Measurements from ENCODE around the gene TBC1D25. TPM values are rescaled to one million over a fixed set of nuclear protein-coding genes. Genes with fewer than 3 reads are reported as not detected.

TBC1D25 gene
- 10 to 100 TPM; 16.9 to 22.4 (median 18.5) TPM for total RNA-seq
- 8.0 TPM for polyA plus RNA-seq
- long read RNA-seq, donor 1, full-length matches to known transcripts: 23 of 52 reads
- long read RNA-seq, donor 1, partial matches to known transcripts: 2 of 52 reads
- long read RNA-seq, donor 1, other reads (novel, unspliced or antisense): 27 of 52 reads
- long read RNA-seq, donor 2, full-length matches to known transcripts: 18 of 34 reads
- long read RNA-seq, donor 2, partial matches to known transcripts: 1 of 34 reads
- long read RNA-seq, donor 2, other reads (novel, unspliced or antisense): 15 of 34 reads
- long read RNA-seq, donor 3, full-length matches to known transcripts: 30 of 75 reads
- long read RNA-seq, donor 3, partial matches to known transcripts: 8 of 75 reads
- long read RNA-seq, donor 3, other reads (novel, unspliced or antisense): 37 of 75 reads
- long read RNA-seq, donor 4, full-length matches to known transcripts: 17 of 33 reads
- long read RNA-seq, donor 4, partial matches to known transcripts: 1 of 33 reads
- long read RNA-seq, donor 4, other reads (novel, unspliced or antisense): 15 of 33 reads

GRCh38 chrX:48539345-48540027 lies at the start of gene TBC1D25:
Gene TBC1D25 (plus strand): TSS chrX:48539714. CDS start chrX:48539798, 84 bp downstream.
- peak within 1 kb of the TSS; percentile 65 for H3K27ac ChIP-seq (ENCODE audit: low read length)
- under 1% methylated on average over 59 of the region's 59 CpGs for WGBS
- intact Hi-C loops (cut with DNase I): no loop called here
- peak within 1 kb of the TSS; percentile 79 for H3K4me3 ChIP-seq (ENCODE audit: low read length)
- peaks cover 5% of the 10 kb centered on the region for H3K4me1 ChIP-seq (ENCODE audit: control insufficient read depth, insufficient read depth, low read length)
- DNase-seq (peak; percentile 97 to 99 (median 98)), ATAC-seq (peak; percentile 94 to 96)
- no peaks in the 10 kb centered on the region for H3K27me3 ChIP-seq (ENCODE audit: control insufficient read depth, insufficient read depth)
- no peaks in the 10 kb centered on the region for H3K9me3 ChIP-seq (ENCODE audit: control insufficient read depth, low read length)

- 65% methylated on average over 2 of the region's 2 CpGs for WGBS
- ATAC-seq (no peak), DNase-seq (no peak)
- Histone ChIP-seq H3K9me3 (ENCODE audit: control insufficient read depth, low read length) (no peaks in the 10 kb centered on the region), H3K27me3 (ENCODE audit: control insufficient read depth, insufficient read depth) (no peaks in the 10 kb centered on the region), H3K27ac (ENCODE audit: low read length) (no peak overlapping the region), H3K4me1 (ENCODE audit: control insufficient read depth, insufficient read depth, low read length) (no peaks in the 10 kb centered on the region), H3K4me3 (ENCODE audit: low read length) (no peak overlapping the region)
- intact Hi-C loops (cut with DNase I): loop anchor here in 1 of 4 donors (10.0 kb wide), 1 partner anchor 405 kb away; no protein-coding TSS in a partner anchor
Observed at GRCh38 chrX:48489892-48490291, 49.6 kb upstream of the TBC1D25 start.

GRCh38 chrX:48490661-48491060 lies 48.9 kb upstream of the TBC1D25 start:
- 87% methylated on average over 8 of the region's 8 CpGs for WGBS
- ATAC-seq: no peak
- Histone ChIP-seq H3K9me3 (ENCODE audit: control insufficient read depth, low read length) (no peaks in the 10 kb centered on the region), H3K27ac (ENCODE audit: low read length) (no peak overlapping the region), H3K4me3 (ENCODE audit: low read length) (no peak overlapping the region), H3K4me1 (ENCODE audit: control insufficient read depth, insufficient read depth, low read length) (no peaks in the 10 kb centered on the region), H3K27me3 (ENCODE audit: control insufficient read depth, insufficient read depth) (no peaks in the 10 kb centered on the region)
- DNase-seq: peak in 1 of 3 donors; percentile 3
- intact Hi-C loops (cut with DNase I): loop anchor here in 1 of 4 donors (10.0 kb wide), 1 partner anchor 406 kb away; no protein-coding TSS in a partner anchor

- DNase-seq: no peak
- WGBS: 91% methylated on average over 9 of the region's 9 CpGs
- H3K4me1 ChIP-seq (ENCODE audit: control insufficient read depth, insufficient read depth, low read length): no peaks in the 10 kb centered on the region
- intact Hi-C loops (cut with DNase I): loop anchor here in 1 of 4 donors (10.0 kb wide), 1 partner anchor 407 kb away; no protein-coding TSS in a partner anchor
- H3K9me3 ChIP-seq (ENCODE audit: control insufficient read depth, low read length): no peaks in the 10 kb centered on the region
- no peak overlapping the region for H3K4me3 ChIP-seq (ENCODE audit: low read length)
- H3K27me3 ChIP-seq (ENCODE audit: control insufficient read depth, insufficient read depth): no peaks in the 10 kb centered on the region
- H3K27ac ChIP-seq (ENCODE audit: low read length): no peak overlapping the region
- no peak for ATAC-seq
Observed at GRCh38 chrX:48491809-48492208, 47.7 kb upstream of the TBC1D25 start.

- Histone ChIP-seq H3K9me3 (ENCODE audit: control insufficient read depth, low read length) (no peaks in the 10 kb centered on the region), H3K27ac (ENCODE audit: low read length) (no peak overlapping the region), H3K4me3 (ENCODE audit: low read length) (no peak overlapping the region), H3K4me1 (ENCODE audit: control insufficient read depth, insufficient read depth, low read length) (no peaks in the 10 kb centered on the region), H3K27me3 (ENCODE audit: control insufficient read depth, insufficient read depth) (no peaks in the 10 kb centered on the region)
- peak in 1 of 2 donors; percentile 39 for ATAC-seq
- WGBS: 68% methylated on average over 7 of the region's 7 CpGs
- intact Hi-C loops (cut with DNase I): loop anchor here in 1 of 4 donors (10.0 kb wide), 1 partner anchor 408 kb away; no protein-coding TSS in a partner anchor
- DNase-seq: no peak
Observed at GRCh38 chrX:48492293-48492910, 47.1 kb upstream of the TBC1D25 start.

- WGBS: 14% methylated on average over 10 of the region's 10 CpGs
- Histone ChIP-seq H3K4me3 (ENCODE audit: low read length) (no peak overlapping the region), H3K27me3 (ENCODE audit: control insufficient read depth, insufficient read depth) (no peaks in the 10 kb centered on the region), H3K27ac (ENCODE audit: low read length) (no peak overlapping the region), H3K4me1 (ENCODE audit: control insufficient read depth, insufficient read depth, low read length) (no peaks in the 10 kb centered on the region), H3K9me3 (ENCODE audit: control insufficient read depth, low read length) (no peaks in the 10 kb centered on the region)
- DNase-seq (no peak), ATAC-seq (peak; percentile 25 to 47)
- intact Hi-C loops (cut with DNase I): loop anchor here in 1 of 4 donors (10.0 kb wide), 1 partner anchor 409 kb away; no protein-coding TSS in a partner anchor
Observed at GRCh38 chrX:48493890-48494364, 45.6 kb upstream of the TBC1D25 start.

GRCh38 chrX:48496660-48497059 lies 42.9 kb upstream of the TBC1D25 start:
- DNase-seq: no peak
- ATAC-seq: no peak
- H3K9me3 ChIP-seq (ENCODE audit: control insufficient read depth, low read length): no peaks in the 10 kb centered on the region
- no peak overlapping the region for H3K27ac ChIP-seq (ENCODE audit: low read length)
- WGBS: 85% methylated on average over 4 of the region's 4 CpGs
- no peaks in the 10 kb centered on the region for H3K4me1 ChIP-seq (ENCODE audit: control insufficient read depth, insufficient read depth, low read length)
- intact Hi-C loops (cut with DNase I): loop anchor here in 1 of 4 donors (10.0 kb wide), 1 partner anchor 412 kb away; no protein-coding TSS in a partner anchor
- no peaks in the 10 kb centered on the region for H3K27me3 ChIP-seq (ENCODE audit: control insufficient read depth, insufficient read depth)
- H3K4me3 ChIP-seq (ENCODE audit: low read length): no peak overlapping the region

GRCh38 chrX:48497871-48498270 lies 41.6 kb upstream of the TBC1D25 start:
- H3K27me3 ChIP-seq (ENCODE audit: control insufficient read depth, insufficient read depth): no peaks in the 10 kb centered on the region
- DNase-seq (no peak), ATAC-seq (no peak)
- no peak overlapping the region for H3K27ac ChIP-seq (ENCODE audit: low read length)
- H3K4me3 ChIP-seq (ENCODE audit: low read length): no peak overlapping the region
- WGBS: 62% methylated on average over 5 of the region's 5 CpGs
- intact Hi-C loops (cut with DNase I): loop anchor here in 1 of 4 donors (10.0 kb wide), 1 partner anchor 413 kb away; no protein-coding TSS in a partner anchor
- no peaks in the 10 kb centered on the region for H3K9me3 ChIP-seq (ENCODE audit: control insufficient read depth, low read length)
- H3K4me1 ChIP-seq (ENCODE audit: control insufficient read depth, insufficient read depth, low read length): no peaks in the 10 kb centered on the region

- Histone ChIP-seq H3K4me3 (ENCODE audit: low read length) (no peak overlapping the region), H3K27me3 (ENCODE audit: control insufficient read depth, insufficient read depth) (no peaks in the 10 kb centered on the region), H3K4me1 (ENCODE audit: control insufficient read depth, insufficient read depth, low read length) (no peaks in the 10 kb centered on the region), H3K9me3 (ENCODE audit: control insufficient read depth, low read length) (no peaks in the 10 kb centered on the region), H3K27ac (ENCODE audit: low read length) (no peak overlapping the region)
- WGBS: 44% methylated on average over 6 of the region's 6 CpGs
- intact Hi-C loops (cut with DNase I): loop anchor here in 1 of 4 donors (10.0 kb wide), 1 partner anchor 414 kb away; no protein-coding TSS in a partner anchor
- ATAC-seq (peak in 1 of 2 donors; percentile 31), DNase-seq (no peak)
Observed at GRCh38 chrX:48498374-48498809, 41.1 kb upstream of the TBC1D25 start.

- DNase-seq (no peak), ATAC-seq (no peak)
- Histone ChIP-seq H3K4me3 (ENCODE audit: low read length) (no peak overlapping the region), H3K27me3 (ENCODE audit: control insufficient read depth, insufficient read depth) (no peaks in the 10 kb centered on the region), H3K9me3 (ENCODE audit: control insufficient read depth, low read length) (no peaks in the 10 kb centered on the region), H3K4me1 (ENCODE audit: control insufficient read depth, insufficient read depth, low read length) (no peaks in the 10 kb centered on the region), H3K27ac (ENCODE audit: low read length) (no peak overlapping the region)
- WGBS: 73% methylated on average over 7 of the region's 7 CpGs
- intact Hi-C loops (cut with DNase I): no loop called here
Observed at GRCh38 chrX:48504261-48504660, 35.3 kb upstream of the TBC1D25 start.
